HepG2 (cell line): ENCODE measurements around the gene BBC3.

Source experiments
- ELF4 ChIP-seq: sonication (generic); formaldehyde crosslinking; IDR thresholded peaks from 2 replicates; pipeline ENCODE4 v1.5.0; 2020; ENCODE audit warnings: missing genetic modification reagents, mild to moderate bottlenecking, moderate library complexity, borderline replicate concordance
- GABPA ChIP-seq, 2 experiments: IDR thresholded peaks; 2 replicates each; pipeline ENCODE4 v1.6.1; 2011 to 2016; ENCODE audit warnings: low read depth in 2 of 2, low read length in 1 of 2, missing biosample characterization in 1 of 2, missing genetic modification characterization in 1 of 2
- HDAC2 ChIP-seq: sonication (generic); formaldehyde crosslinking; IDR thresholded peaks from 2 replicates; pipeline ENCODE4 v1.4.0; 2020; ENCODE audit warnings: missing genetic modification reagents
- SIN3A ChIP-seq: IDR thresholded peaks from 2 replicates; pipeline ENCODE4 v1.6.1; 2011; ENCODE audit warnings: low read depth, mild to moderate bottlenecking, control low read depth, low read length, borderline replicate concordance
- TOE1 ChIP-seq: sonication (generic); formaldehyde crosslinking; IDR thresholded peaks from 2 replicates; pipeline ENCODE4 v1.4.0; 2020; ENCODE audit warnings: mild to moderate bottlenecking, missing genetic modification reagents
- ZNF281 ChIP-seq: sonication (generic); formaldehyde crosslinking; IDR thresholded peaks from 2 replicates; pipeline ENCODE4 v1.4.0; 2020; ENCODE audit warnings: missing genetic modification reagents, borderline replicate concordance
- ZNF407 ChIP-seq: sonication (generic); formaldehyde crosslinking; IDR thresholded peaks from one replicate; pipeline ENCODE4 v1.5.1; 2020; ENCODE audit warnings: mild to moderate bottlenecking, missing genetic modification reagents; ENCODE audit errors: not compliant biosample characterization
- TF ChIP-seq, protein P1 (sequence below): sonication (generic); formaldehyde crosslinking; IDR thresholded peaks from 2 replicates; pipeline ENCODE4 v1.5.1; 2020; ENCODE audit warnings: missing genetic modification reagents, mild to moderate bottlenecking, borderline replicate concordance
- TF ChIP-seq, protein P2 (sequence below): IDR thresholded peaks from 2 replicates; pipeline ENCODE4 v1.6.1; 2012; ENCODE audit warnings: low read length, improper control_type of control experiment

DNA sequence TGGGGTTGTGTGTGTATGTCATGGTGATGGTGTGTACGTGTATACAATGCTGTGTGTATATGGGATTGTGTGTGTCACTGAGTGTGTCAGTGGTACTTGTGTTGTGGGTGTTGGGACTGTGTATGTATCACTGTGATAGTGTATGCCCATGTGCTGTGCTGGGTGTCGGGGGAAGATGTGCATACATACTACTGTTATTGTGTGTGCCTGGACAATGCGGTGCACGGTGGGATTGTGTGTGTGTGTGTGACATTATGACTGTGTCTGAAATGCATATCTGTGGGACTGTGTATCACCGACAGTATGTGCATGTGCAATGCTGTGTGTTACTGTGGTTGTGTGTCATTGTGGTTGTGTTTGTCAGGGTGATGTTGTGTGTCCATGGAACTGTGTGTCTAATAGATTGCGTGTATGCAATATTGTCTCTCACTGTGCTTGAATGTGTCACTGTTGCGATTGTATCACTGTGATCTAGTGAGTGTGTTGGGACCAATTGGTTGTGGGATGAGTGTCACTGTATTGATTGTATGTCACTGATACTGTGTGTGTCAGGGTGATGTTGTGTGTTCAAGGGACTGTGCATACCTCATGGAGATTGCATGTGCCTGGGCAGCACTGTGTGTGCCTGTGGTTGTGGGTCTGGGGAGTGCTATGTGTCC is 11.0 kb upstream of the BBC3 start:
- TF ChIP-seq ZNF407 (no peak), TOE1 (CRISPR knock-in tag) (no peak), HDAC2 (CRISPR knock-in tag) (no peak), ELF4 (no peak), ZNF281 (CRISPR knock-in tag) (no peak), SIN3A (no peak), GABPA (IDR thresholded peaks at IDR 0.05; ENCODE audit: low read depth, low read length) (no peak), GABPA (CRISPR knock-in tag; IDR thresholded peaks at IDR 0.05; ENCODE audit: low read depth) (no peak)
- TF ChIP-seq, protein P1, sequence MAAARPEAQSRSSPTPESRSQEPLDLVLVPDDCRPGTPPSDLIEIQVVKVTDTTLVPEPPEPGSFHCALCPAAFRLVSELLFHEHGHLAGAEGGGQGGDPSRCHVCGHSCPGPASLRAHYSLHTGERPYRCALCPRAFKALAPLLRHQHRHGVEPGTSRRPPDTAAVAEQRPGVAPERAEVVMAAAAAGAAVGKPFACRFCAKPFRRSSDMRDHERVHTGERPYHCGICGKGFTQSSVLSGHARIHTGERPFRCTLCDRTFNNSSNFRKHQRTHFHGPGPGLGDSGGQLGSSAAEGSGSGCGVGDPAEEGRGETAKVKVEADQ = no peak
- TF ChIP-seq, protein P2, sequence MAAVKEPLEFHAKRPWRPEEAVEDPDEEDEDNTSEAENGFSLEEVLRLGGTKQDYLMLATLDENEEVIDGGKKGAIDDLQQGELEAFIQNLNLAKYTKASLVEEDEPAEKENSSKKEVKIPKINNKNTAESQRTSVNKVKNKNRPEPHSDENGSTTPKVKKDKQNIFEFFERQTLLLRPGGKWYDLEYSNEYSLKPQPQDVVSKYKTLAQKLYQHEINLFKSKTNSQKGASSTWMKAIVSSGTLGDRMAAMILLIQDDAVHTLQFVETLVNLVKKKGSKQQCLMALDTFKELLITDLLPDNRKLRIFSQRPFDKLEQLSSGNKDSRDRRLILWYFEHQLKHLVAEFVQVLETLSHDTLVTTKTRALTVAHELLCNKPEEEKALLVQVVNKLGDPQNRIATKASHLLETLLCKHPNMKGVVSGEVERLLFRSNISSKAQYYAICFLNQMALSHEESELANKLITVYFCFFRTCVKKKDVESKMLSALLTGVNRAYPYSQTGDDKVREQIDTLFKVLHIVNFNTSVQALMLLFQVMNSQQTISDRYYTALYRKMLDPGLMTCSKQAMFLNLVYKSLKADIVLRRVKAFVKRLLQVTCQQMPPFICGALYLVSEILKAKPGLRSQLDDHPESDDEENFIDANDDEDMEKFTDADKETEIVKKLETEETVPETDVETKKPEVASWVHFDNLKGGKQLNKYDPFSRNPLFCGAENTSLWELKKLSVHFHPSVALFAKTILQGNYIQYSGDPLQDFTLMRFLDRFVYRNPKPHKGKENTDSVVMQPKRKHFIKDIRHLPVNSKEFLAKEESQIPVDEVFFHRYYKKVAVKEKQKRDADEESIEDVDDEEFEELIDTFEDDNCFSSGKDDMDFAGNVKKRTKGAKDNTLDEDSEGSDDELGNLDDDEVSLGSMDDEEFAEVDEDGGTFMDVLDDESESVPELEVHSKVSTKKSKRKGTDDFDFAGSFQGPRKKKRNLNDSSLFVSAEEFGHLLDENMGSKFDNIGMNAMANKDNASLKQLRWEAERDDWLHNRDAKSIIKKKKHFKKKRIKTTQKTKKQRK = no peak
